Uterus (tissue), 2 donors: ENCODE results near the gene FGF9.
A peak's percentile ranks its signal among the peaks of the same experiment; 100 is the strongest.

Source experiments
- POLR2A ChIP-seq, 2 donors: fragments of 450-650 bp; IDR thresholded peaks; one replicate each; pipeline ENCODE4 v1.6.1; 2016; ENCODE audit warnings: antibody characterized with exemption in 2 of 2, mild to moderate bottlenecking in 1 of 2, moderate library complexity in 1 of 2
- TF ChIP-seq, protein P1 (sequence below), 4 experiments: fragments of 200-600 bp in 2 of 4; fragments of 450-650 bp in 2 of 4; sonication (generic) in 2 of 4; IDR thresholded peaks; one replicate each; pipeline ENCODE4 v1.5.1; 2016 to 2019; ENCODE audit warnings: antibody characterized with exemption in 4 of 4, mild to moderate bottlenecking in 2 of 4, moderate library complexity in 1 of 4

DNA sequence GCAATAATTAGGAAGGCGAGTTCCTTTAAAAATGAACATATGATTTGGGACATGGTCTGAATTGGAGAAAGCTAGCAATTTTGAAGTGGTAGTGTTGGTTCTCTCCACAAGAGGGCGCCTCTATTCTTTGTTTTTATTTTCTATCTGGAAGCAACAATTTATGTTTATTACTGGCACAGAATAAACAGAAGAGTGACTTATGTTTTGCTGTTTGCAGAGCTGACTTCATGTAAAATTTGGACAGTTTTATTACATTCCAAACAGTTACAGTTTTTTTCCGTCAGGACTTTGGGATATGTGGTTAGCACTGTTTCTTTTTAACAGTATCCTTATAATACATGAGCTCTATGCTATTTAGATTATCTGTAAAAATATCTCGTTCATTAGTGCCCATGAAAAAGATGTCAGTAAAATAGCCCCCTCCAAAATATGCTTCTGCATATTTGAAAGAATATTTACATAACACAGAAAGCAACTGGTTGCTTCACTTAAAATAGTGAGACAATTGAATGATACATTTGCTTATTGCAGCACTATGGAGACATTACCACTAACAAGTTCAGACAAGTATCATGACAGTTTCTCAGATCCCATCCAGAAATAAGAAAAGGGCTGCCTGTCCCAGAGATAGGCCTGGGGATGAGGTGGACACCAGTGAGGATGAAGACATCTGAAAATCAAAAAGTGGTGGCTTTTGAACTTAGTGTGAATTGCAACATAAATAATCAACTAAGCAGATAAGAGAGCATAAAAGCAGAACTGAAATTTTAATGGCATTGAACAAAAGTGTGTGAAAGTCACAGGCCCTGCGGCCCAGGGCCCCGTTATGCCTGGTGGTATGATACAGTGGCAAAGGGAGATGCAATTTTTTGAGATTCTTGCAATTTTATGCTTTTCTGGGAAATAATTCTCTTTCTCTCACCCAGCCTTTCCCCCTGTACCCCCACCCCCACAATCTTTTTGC is 32.3 kb upstream of the FGF9 start:
- TF ChIP-seq, protein P1, sequence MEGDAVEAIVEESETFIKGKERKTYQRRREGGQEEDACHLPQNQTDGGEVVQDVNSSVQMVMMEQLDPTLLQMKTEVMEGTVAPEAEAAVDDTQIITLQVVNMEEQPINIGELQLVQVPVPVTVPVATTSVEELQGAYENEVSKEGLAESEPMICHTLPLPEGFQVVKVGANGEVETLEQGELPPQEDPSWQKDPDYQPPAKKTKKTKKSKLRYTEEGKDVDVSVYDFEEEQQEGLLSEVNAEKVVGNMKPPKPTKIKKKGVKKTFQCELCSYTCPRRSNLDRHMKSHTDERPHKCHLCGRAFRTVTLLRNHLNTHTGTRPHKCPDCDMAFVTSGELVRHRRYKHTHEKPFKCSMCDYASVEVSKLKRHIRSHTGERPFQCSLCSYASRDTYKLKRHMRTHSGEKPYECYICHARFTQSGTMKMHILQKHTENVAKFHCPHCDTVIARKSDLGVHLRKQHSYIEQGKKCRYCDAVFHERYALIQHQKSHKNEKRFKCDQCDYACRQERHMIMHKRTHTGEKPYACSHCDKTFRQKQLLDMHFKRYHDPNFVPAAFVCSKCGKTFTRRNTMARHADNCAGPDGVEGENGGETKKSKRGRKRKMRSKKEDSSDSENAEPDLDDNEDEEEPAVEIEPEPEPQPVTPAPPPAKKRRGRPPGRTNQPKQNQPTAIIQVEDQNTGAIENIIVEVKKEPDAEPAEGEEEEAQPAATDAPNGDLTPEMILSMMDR (IDR thresholded peaks at IDR 0.05): peak; percentile 52 to 70 (median 66)
- no peak for TF ChIP-seq POLR2A (IDR thresholded peaks at IDR 0.05)
